NCI-H1092 treated with DMSO at 0.1 percent for 48 hours (cell line): Measurements from ENCODE around the gene SLC24A3.

Experiments used
- DNase-seq: peaks from one replicate; lab custom pipeline; 2025; lab: John Stamatoyannopoulos, UW

The SLC24A3 gene

GRCh38 chr20:19212469-19212815, at the start of gene SLC24A3:
Gene SLC24A3 (plus strand): TSS chr20:19212642.
- DNase-seq: peak; percentile 72

- no peak for DNase-seq
Observed at GRCh38 chr20:19170148-19170547, 42.3 kb upstream of the SLC24A3 start.

GRCh38 chr20:19172637-19173036, 39.8 kb upstream of the SLC24A3 start:
- DNase-seq: no peak

- no peak for DNase-seq
Observed at GRCh38 chr20:19176470-19177052, 35.9 kb upstream of the SLC24A3 start.

GRCh38 chr20:19181552-19181951, 30.9 kb upstream of the SLC24A3 start:
- DNase-seq: no peak

GRCh38 chr20:19185083-19185482, 27.4 kb upstream of the SLC24A3 start:
- no peak for DNase-seq

- no peak for DNase-seq
Observed at GRCh38 chr20:19193349-19193748, 19.1 kb upstream of the SLC24A3 start.

- peak; percentile 70 for DNase-seq
Observed at GRCh38 chr20:19205981-19206396, 6.5 kb upstream of the SLC24A3 start.

GRCh38 chr20:19207541-19207940, 4.9 kb upstream of the SLC24A3 start:
- no peak for DNase-seq

- DNase-seq: no peak
Observed at GRCh38 chr20:19210391-19211155, 1.9 kb upstream of the SLC24A3 start.

- no peak for DNase-seq
Observed at GRCh38 chr20:19211252-19211651, 1.2 kb upstream of the SLC24A3 start.

GRCh38 chr20:19211661-19212468, 577 bp upstream of the SLC24A3 start:
- DNase-seq: peak; percentile 81

GRCh38 chr20:19212821-19213502, 520 bp downstream of the SLC24A3 start:
- peak; percentile 81 for DNase-seq

GRCh38 chr20:19213946-19214490, 1.6 kb downstream of the SLC24A3 start:
- no peak for DNase-seq

- no peak for DNase-seq
Observed at GRCh38 chr20:19218411-19218810, 6.0 kb downstream of the SLC24A3 start.

GRCh38 chr20:19222520-19223040, 10.1 kb downstream of the SLC24A3 start:
- DNase-seq: no peak

GRCh38 chr20:19223640-19224039, 11.2 kb downstream of the SLC24A3 start:
- DNase-seq: no peak

GRCh38 chr20:19231359-19232035, 19.1 kb downstream of the SLC24A3 start:
- no peak for DNase-seq

- DNase-seq: no peak
Observed at GRCh38 chr20:19232997-19233794, 20.8 kb downstream of the SLC24A3 start.

GRCh38 chr20:19236371-19237055, 24.1 kb downstream of the SLC24A3 start:
- no peak for DNase-seq
